Fibroblast of lung (primary cell): ENCODE data around the gene MYO18A. TPM values are rescaled to one million over a fixed set of nuclear protein-coding genes. Genes with fewer than 3 reads are reported as not detected.

Source experiments
- DNase-seq, 2 donors: peaks; one replicate each; pipeline versions ENCODE4 v3.0.0 to v3.0.0-alpha.2; 2010; ENCODE audit warnings: low read depth in 2 of 2
- H2AFZ ChIP-seq: 2 replicates; pipeline ENCODE4 v1.5.1; 2012; ENCODE audit warnings: low read length, control low read depth, inconsistent platforms
- H3K27ac ChIP-seq: 2 replicates; pipeline ENCODE4 v1.5.1; 2011; ENCODE audit warnings: low read length, control low read depth; ENCODE audit not compliant: insufficient read depth
- H3K27me3 ChIP-seq: 2 replicates; pipeline ENCODE4 v1.5.1; 2011; ENCODE audit warnings: mild to moderate bottlenecking, low read length; ENCODE audit not compliant: control insufficient read depth, insufficient read depth
- H3K36me3 ChIP-seq: 2 replicates; pipeline ENCODE4 v1.5.1; 2011; ENCODE audit warnings: low read length; ENCODE audit not compliant: control insufficient read depth, insufficient read depth
- H3K4me1 ChIP-seq: 2 replicates; pipeline ENCODE4 v1.5.1; 2011; ENCODE audit warnings: low read length; ENCODE audit not compliant: control insufficient read depth, insufficient read depth; ENCODE audit errors: extremely low read depth
- H3K4me2 ChIP-seq: 2 replicates; pipeline ENCODE4 v1.5.1; 2011; ENCODE audit warnings: low read length, control low read depth; ENCODE audit not compliant: insufficient read depth; ENCODE audit errors: extremely low read depth
- H3K4me3 ChIP-seq, 4 experiments: fragments of 200-600 bp in 1 of 4; sonication (generic) in 1 of 4; replicated peaks in 1 of 4; 2 replicates each; pipeline ENCODE4 v1.5.1; 2011 to 2016; ENCODE audit warnings: low read length in 4 of 4, low read depth in 3 of 4, mild to moderate bottlenecking in 3 of 4, control low read depth in 2 of 4, inconsistent platforms in 1 of 4, mixed read lengths in 1 of 4; ENCODE audit not compliant: insufficient read depth in 1 of 4; ENCODE audit errors: control extremely low read depth in 1 of 4
- H3K79me2 ChIP-seq: 2 replicates; pipeline ENCODE4 v1.5.1; 2012; ENCODE audit warnings: mild to moderate bottlenecking, low read length, inconsistent platforms; ENCODE audit not compliant: control insufficient read depth, insufficient read depth
- H3K9ac ChIP-seq: 2 replicates; pipeline ENCODE4 v1.5.1; 2011; ENCODE audit warnings: mild to moderate bottlenecking, low read length, control low read depth; ENCODE audit not compliant: insufficient read depth
- H3K9me3 ChIP-seq: 2 replicates; pipeline ENCODE4 v1.5.1; 2012; ENCODE audit warnings: low read depth, low read length; ENCODE audit not compliant: control insufficient read depth, insufficient read depth
- H4K20me1 ChIP-seq: 2 replicates; pipeline ENCODE4 v1.5.1; 2011; ENCODE audit warnings: low read length; ENCODE audit not compliant: control insufficient read depth, insufficient read depth; ENCODE audit errors: extremely low read depth
- CTCF ChIP-seq, 2 donors: IDR thresholded peaks in 1 of 2; conservative IDR thresholded peaks in 1 of 2; 1 replicate in 1 of 2; 2 replicates in 1 of 2; pipeline ENCODE4 v1.5.1; 2011 to 2012; ENCODE audit warnings: low read length in 2 of 2, control low read depth in 1 of 2, inconsistent platforms in 1 of 2, low read depth in 1 of 2, mild to moderate bottlenecking in 1 of 2
- EZH2 ChIP-seq: IDR thresholded peaks from 2 replicates; pipeline ENCODE4 v1.5.1; 2012; ENCODE audit warnings: low read length, control low read depth, mild to moderate bottlenecking; ENCODE audit errors: missing control alignments
- polyA plus RNA-seq, 2 donors: library from polyadenylated mRNA; depleted of rRNA in 1 of 2; stranded (reverse) in 1 of 2; unstranded in 1 of 2; fragments of >200 nt; gene quantifications; 2 replicates each; pipeline ENCODE4 v1.2.1, GENCODE V29; 2011 to 2012; ENCODE audit warnings: missing spikeins in 1 of 2
- total RNA-seq: library from RNA; depleted of rRNA; stranded (reverse); fragments of >200 nt; gene quantifications from 2 replicates; pipeline ENCODE4 v1.2.1, GENCODE V29; 2014

The MYO18A gene
- total and polyA plus RNA-seq, 2 donors (not counting 1 experiment from before 2014, with no cell fraction given) = 11.7 to 133 TPM

DNA sequence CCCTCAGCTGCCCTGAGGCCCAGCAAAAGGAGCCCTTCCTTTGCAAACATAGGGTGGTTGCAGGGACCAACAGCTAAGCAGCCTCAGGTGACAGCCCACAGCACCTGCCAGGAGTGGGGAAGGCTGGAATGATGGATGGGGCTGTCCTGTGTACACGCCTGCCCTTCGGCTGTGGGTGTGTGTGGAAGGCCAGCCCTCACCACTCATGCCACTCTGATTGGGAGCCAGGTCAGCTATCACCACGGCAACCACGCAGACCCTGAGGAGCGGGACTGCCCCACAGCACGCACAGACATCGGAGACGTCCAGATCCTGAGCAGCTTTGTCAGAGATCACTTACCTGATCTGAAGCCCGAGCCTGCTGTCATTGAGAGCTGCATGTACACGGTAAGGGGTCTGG, 125.4 kb downstream of the MYO18A start:
- no peaks in the 10 kb centered on the region for H3K4me1 ChIP-seq
- DNase-seq = no peak
- peaks cover 22% of the 10 kb centered on the region for H3K27me3 ChIP-seq
- H3K4me3 ChIP-seq = no peak overlapping the region
- no peak overlapping the region for H3K9ac ChIP-seq
- no peaks in the 10 kb centered on the region for H3K9me3 ChIP-seq
- no peaks in the 10 kb centered on the region for H3K79me2 ChIP-seq
- TF ChIP-seq CTCF (conservative IDR thresholded peaks at IDR 0.05 in 1 of 2, IDR thresholded peaks at IDR 0.05 in 1 of 2; ENCODE audit: low read depth in 1 of 2, low read length in 2 of 2) = no peak
- TF ChIP-seq EZH2 = no peak
- no peaks in the 10 kb centered on the region for H4K20me1 ChIP-seq
- no peak overlapping the region for H2AFZ ChIP-seq
- no peak overlapping the region for H3K4me2 ChIP-seq
- H3K27ac ChIP-seq = no peak overlapping the region
- H3K36me3 ChIP-seq = no peaks in the 10 kb centered on the region

DNA sequence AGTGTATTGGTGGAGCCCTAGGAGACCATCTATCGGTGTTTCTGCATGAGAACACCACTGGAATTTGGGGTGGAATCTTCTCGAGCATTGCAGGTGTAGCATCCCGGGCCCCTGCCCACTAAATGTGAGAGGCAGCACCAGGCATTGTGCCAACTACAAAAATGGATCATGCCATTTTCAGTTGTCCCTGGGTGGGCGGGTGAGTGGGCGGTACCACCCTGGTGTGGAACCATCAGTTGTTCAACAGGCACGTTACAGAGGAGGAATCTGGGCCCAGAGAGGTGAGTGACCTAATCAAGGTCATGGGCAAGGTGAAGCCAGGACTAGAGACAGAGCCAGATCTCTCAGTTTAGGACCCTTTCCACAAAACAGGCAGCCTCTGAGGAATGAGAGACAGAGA, 128.5 kb downstream of the MYO18A start:
- DNase-seq = no peak
- H3K9ac ChIP-seq = no peak overlapping the region
- peaks cover 31% of the 10 kb centered on the region for H3K27me3 ChIP-seq
- H3K36me3 ChIP-seq = no peaks in the 10 kb centered on the region
- no peak overlapping the region for H3K4me2 ChIP-seq
- H3K9me3 ChIP-seq = no peaks in the 10 kb centered on the region
- H3K27ac ChIP-seq = no peak overlapping the region
- TF ChIP-seq CTCF (conservative IDR thresholded peaks at IDR 0.05 in 1 of 2, IDR thresholded peaks at IDR 0.05 in 1 of 2; ENCODE audit: low read depth in 1 of 2, low read length in 2 of 2) = no peak
- TF ChIP-seq EZH2 = no peak
- no peak overlapping the region for H2AFZ ChIP-seq
- no peaks in the 10 kb centered on the region for H3K79me2 ChIP-seq
- no peak overlapping the region for H3K4me3 ChIP-seq
- H4K20me1 ChIP-seq = no peaks in the 10 kb centered on the region
- no peaks in the 10 kb centered on the region for H3K4me1 ChIP-seq

DNA sequence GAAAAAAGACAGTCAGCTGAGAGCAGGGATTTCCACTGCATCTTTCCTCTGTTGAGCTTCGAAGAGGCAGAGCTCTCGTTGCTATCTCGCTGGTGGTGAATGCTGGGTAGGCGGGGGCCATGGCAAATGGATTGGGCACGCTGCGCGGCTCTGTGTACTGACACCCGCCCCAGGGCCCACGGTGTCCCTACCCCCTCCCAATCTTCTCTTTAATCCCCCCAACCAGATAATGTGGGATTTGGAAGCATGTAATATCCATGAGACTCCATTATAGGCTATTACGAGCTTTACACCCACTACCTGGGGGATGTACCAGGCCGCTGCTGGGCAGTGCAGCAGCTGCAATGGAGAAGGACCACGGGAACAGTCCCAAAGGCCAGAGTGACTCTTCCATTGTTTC, 129.0 kb downstream of the MYO18A start:
- H3K27ac ChIP-seq = no peak overlapping the region
- DNase-seq = no peak
- TF ChIP-seq EZH2 (no peak), CTCF (conservative IDR thresholded peaks at IDR 0.05 in 1 of 2, IDR thresholded peaks at IDR 0.05 in 1 of 2; ENCODE audit: low read depth in 1 of 2, low read length in 2 of 2) (no peak)
- no peaks in the 10 kb centered on the region for H4K20me1 ChIP-seq
- no peak overlapping the region for H3K4me3 ChIP-seq
- H3K9me3 ChIP-seq = no peaks in the 10 kb centered on the region
- no peaks in the 10 kb centered on the region for H3K4me1 ChIP-seq
- H3K79me2 ChIP-seq = no peaks in the 10 kb centered on the region
- no peak overlapping the region for H2AFZ ChIP-seq
- H3K4me2 ChIP-seq = no peak overlapping the region
- H3K27me3 ChIP-seq = peaks cover 27% of the 10 kb centered on the region
- H3K9ac ChIP-seq = no peak overlapping the region
- no peaks in the 10 kb centered on the region for H3K36me3 ChIP-seq
